ENCODE results near the gene GRIP2.

GRCh38 chr3:14482271-14482721 is 57.8 kb downstream of the GRIP2 start:
- TF ChIP-seq ZNF8 (CRISPR knock-in tag; IDR thresholded peaks at IDR 0.05): no peak
- TF ChIP-seq CREB5 (CRISPR knock-in tag; IDR thresholded peaks at IDR 0.05; ENCODE audit: low read depth): no peak
- TF ChIP-seq ZC3H10 (CRISPR knock-in tag; IDR thresholded peaks at IDR 0.05): no peak
